Ovary (tissue), 3 donors: Measurements from ENCODE around the gene PLAU.

Source experiments
- EP300 ChIP-seq: sonication (generic); formaldehyde crosslinking; IDR thresholded peaks from one replicate; pipeline ENCODE4 v1.6.1; 2017; ENCODE audit warnings: antibody characterized with exemption
- POLR2A ChIP-seq: fragments of 450-650 bp; IDR thresholded peaks from one replicate; pipeline ENCODE4 v1.6.1; 2017; ENCODE audit warnings: antibody characterized with exemption, mild to moderate bottlenecking, moderate library complexity
- TF ChIP-seq, protein P1 (sequence below), 3 donors: fragments of 450-650 bp in 2 of 3; fragments of 200-600 bp in 1 of 3; IDR thresholded peaks; one replicate each; pipeline versions ENCODE4 v1.5.1 to v1.8.0; 2016 to 2022; ENCODE audit warnings: antibody characterized with exemption in 3 of 3, mild to moderate bottlenecking in 1 of 3
- donor health status: DM: no; HTN: no; CAD: no.

GRCh38 chr10:73862011-73862410 is 48.9 kb upstream of the PLAU start:
- TF ChIP-seq, protein P1, sequence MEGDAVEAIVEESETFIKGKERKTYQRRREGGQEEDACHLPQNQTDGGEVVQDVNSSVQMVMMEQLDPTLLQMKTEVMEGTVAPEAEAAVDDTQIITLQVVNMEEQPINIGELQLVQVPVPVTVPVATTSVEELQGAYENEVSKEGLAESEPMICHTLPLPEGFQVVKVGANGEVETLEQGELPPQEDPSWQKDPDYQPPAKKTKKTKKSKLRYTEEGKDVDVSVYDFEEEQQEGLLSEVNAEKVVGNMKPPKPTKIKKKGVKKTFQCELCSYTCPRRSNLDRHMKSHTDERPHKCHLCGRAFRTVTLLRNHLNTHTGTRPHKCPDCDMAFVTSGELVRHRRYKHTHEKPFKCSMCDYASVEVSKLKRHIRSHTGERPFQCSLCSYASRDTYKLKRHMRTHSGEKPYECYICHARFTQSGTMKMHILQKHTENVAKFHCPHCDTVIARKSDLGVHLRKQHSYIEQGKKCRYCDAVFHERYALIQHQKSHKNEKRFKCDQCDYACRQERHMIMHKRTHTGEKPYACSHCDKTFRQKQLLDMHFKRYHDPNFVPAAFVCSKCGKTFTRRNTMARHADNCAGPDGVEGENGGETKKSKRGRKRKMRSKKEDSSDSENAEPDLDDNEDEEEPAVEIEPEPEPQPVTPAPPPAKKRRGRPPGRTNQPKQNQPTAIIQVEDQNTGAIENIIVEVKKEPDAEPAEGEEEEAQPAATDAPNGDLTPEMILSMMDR (IDR thresholded peaks at IDR 0.05) = no peak
- TF ChIP-seq POLR2A (no peak), EP300 (no peak)
